Lower lobe of right lung (tissue), 2 donors: Measurements from ENCODE around the gene GTF3C4. TPM values are rescaled to one million over a fixed set of nuclear protein-coding genes. Genes with fewer than 3 reads are reported as not detected.

ENCODE experiments used
- ATAC-seq, 2 donors: fragments of 200-7000 bp; cut with Tn5 transposase; one replicate each; pipeline ENCODE4 v1.9.1; 2020 to 2022; ENCODE audit warnings: mild to moderate bottlenecking in 2 of 2, moderate library complexity in 2 of 2
- DNase-seq: peaks from one replicate; pipeline ENCODE4 v3.0.0-alpha.2; 2020
- H3K27ac ChIP-seq: fragments of 200-600 bp; one replicate; pipeline ENCODE4 v1.8.0; 2022
- H3K27me3 ChIP-seq: fragments of 200-600 bp; one replicate; pipeline ENCODE4 v1.8.0; 2022; ENCODE audit warnings: low read depth
- H3K36me3 ChIP-seq: fragments of 200-600 bp; one replicate; pipeline ENCODE4 v1.8.0; 2022; ENCODE audit warnings: mild to moderate bottlenecking
- H3K4me1 ChIP-seq: fragments of 200-600 bp; one replicate; pipeline ENCODE4 v1.8.0; 2022
- H3K4me3 ChIP-seq: fragments of 200-600 bp; one replicate; pipeline ENCODE4 v1.8.0; 2022; ENCODE audit warnings: mild to moderate bottlenecking
- H3K9me3 ChIP-seq: fragments of 200-600 bp; one replicate; pipeline ENCODE4 v1.8.0; 2022
- CTCF ChIP-seq: fragments of 200-600 bp; IDR thresholded peaks from one replicate; pipeline ENCODE4 v1.8.0; 2022; ENCODE audit warnings: antibody characterized with exemption, mild to moderate bottlenecking
- intact Hi-C: fragments of 100-400 bp; cut with DNase I; formaldehyde crosslinking; loops from one replicate; pipeline ENCODE4 v1.11.0; 2022
- total RNA-seq: library from RNA; stranded (reverse); fragmentation: NEBNext Ultra II Directional; extraction: Animal tissue kit (Norgen Biotek cat#: 25700); gene quantifications from one replicate; pipeline ENCODE4 v1.2.1, GENCODE V29; 2021
- donor health status: DM: no; HTN: yes; CAD: no; lungs with severe emphysema.

The GTF3C4 gene
- total RNA-seq, 1 donor from 2014 or later = 14.0 TPM

GRCh38 chr9:132647355-132647754 lies 22.9 kb upstream of the GTF3C4 start:
- no peak overlapping the region for H3K4me3 ChIP-seq
- peaks cover 93% of the 10 kb centered on the region for H3K36me3 ChIP-seq
- ATAC-seq = no peak
- no peaks in the 10 kb centered on the region for H3K27me3 ChIP-seq
- no peak for TF ChIP-seq CTCF
- no peak overlapping the region for H3K27ac ChIP-seq
- no peaks in the 10 kb centered on the region for H3K4me1 ChIP-seq
- DNase-seq = no peak
- intact Hi-C loops = no loop called here
- H3K9me3 ChIP-seq = no peaks in the 10 kb centered on the region

DNA sequence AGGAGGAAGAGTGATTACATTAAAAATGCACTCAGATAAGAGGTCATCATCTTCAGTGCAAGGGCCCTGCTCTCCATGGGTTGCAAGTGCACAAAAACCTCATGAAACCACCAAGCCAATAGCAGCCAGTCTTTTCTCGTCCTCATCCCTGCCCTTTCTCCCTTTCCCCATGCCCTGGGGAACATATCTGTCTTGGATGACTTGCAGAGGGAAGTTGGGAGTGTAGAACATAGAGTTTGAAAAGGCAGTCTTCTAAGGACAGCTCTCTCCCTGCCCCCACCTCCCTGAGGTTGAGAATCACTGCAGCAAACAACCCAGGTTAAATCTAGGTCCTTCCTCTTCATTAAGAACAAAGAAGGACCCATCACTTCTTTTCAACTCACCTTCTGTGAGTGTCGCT lies 22.5 kb upstream of the GTF3C4 start:
- ATAC-seq (no peak), DNase-seq (no peak)
- no peak overlapping the region for H3K27ac ChIP-seq
- intact Hi-C loops = no loop called here
- no peak overlapping the region for H3K4me3 ChIP-seq
- H3K4me1 ChIP-seq = no peaks in the 10 kb centered on the region
- H3K27me3 ChIP-seq = no peaks in the 10 kb centered on the region
- H3K36me3 ChIP-seq = peaks cover 95% of the 10 kb centered on the region
- H3K9me3 ChIP-seq = no peaks in the 10 kb centered on the region
- TF ChIP-seq CTCF = no peak

DNA sequence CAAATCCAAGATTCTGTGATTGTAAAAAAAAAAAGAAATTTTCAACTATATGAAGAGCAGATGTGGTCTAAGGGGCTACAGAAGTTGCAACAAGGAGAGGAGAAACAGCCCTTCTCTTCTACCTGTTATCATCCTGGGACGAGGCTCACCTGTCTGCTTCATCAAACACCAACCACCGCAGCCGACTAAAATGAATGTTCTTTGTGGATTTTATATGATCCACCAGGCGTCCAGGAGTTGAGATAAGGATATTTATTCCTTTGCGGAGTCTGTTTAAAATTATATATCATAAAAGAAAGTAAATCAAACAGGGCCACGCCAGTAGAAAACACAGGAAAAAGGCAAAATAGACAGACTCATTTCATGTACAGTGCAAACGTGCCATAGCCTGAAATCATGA lies 22.0 kb upstream of the GTF3C4 start:
- no peak for TF ChIP-seq CTCF
- intact Hi-C loops = no loop called here
- H3K4me3 ChIP-seq = no peak overlapping the region
- no peaks in the 10 kb centered on the region for H3K4me1 ChIP-seq
- H3K9me3 ChIP-seq = no peaks in the 10 kb centered on the region
- H3K27ac ChIP-seq = no peak overlapping the region
- peaks cover 91% of the 10 kb centered on the region for H3K36me3 ChIP-seq
- ATAC-seq = no peak
- H3K27me3 ChIP-seq = no peaks in the 10 kb centered on the region
- no peak for DNase-seq

DNA sequence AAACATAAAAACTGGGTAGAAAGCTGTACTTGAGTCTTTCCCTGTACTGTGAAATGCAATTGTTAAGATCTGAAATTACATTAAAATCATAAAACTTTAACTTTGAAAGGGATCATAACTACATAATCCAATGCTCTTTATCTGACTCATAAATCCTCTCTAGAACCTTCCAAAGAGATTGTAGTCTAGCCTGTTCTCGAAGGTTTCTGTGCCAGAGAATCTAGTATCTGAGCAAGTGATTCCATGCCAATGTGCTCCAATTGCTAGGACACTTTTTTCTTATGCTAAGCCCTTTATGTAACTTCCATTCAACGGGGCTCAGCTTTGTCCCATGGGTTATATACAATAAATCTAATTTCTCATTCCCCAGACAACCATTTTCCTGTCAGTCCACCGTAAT lies 21.6 kb upstream of the GTF3C4 start:
- Histone ChIP-seq H3K27me3 (no peaks in the 10 kb centered on the region), H3K36me3 (peaks cover 87% of the 10 kb centered on the region), H3K9me3 (no peaks in the 10 kb centered on the region), H3K4me1 (no peaks in the 10 kb centered on the region), H3K4me3 (no peak overlapping the region), H3K27ac (no peak overlapping the region)
- intact Hi-C loops = no loop called here
- no peak for TF ChIP-seq CTCF
- ATAC-seq = no peak
- no peak for DNase-seq

DNA sequence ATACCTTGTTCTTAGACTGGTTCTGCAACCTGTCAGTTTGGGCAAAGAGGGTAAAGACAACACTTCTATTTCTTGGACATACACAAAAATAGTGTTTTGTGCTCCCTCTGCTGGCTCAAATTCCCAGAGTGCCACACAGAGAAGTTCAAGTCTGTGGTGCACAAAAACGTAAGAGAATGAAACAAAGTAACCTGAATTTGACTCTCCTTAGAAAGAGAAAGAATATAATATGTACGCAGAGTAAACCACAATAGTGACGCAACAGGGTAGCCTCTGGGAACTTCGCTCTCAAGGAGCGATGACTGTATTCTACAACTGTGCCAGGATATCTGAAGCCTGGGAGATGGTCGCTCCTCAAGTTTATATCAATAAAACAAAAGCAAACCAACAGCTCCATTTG lies 19.0 kb upstream of the GTF3C4 start:
- no peaks in the 10 kb centered on the region for H3K4me1 ChIP-seq
- no peak overlapping the region for H3K27ac ChIP-seq
- intact Hi-C loops = no loop called here
- peaks cover 85% of the 10 kb centered on the region for H3K36me3 ChIP-seq
- no peak for TF ChIP-seq CTCF
- DNase-seq (no peak), ATAC-seq (peak in 1 of 2 donors; percentile 19)
- no peak overlapping the region for H3K4me3 ChIP-seq
- no peaks in the 10 kb centered on the region for H3K9me3 ChIP-seq
- H3K27me3 ChIP-seq = no peaks in the 10 kb centered on the region

DNA sequence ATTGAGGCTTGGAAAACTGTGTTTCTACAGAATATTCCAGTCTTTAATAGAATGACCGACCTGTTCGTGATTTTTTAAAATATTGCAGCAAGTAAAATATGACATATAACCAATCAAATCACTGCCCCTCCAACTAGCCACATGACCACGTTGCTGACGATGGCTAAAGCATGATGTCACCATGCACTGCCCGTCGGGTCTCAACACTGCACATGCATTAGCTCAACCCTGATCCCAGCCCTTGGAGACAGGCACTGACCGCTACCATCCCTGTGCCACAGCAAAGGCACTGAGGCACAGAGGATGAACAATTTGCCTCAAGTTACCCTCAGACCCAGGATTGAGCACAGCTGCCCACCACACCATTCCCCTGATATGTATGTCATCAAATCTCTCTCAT lies 14.0 kb upstream of the GTF3C4 start:
- no peak for ATAC-seq
- H3K36me3 ChIP-seq = peaks cover 86% of the 10 kb centered on the region

More for the DNA sequence above, 14.0 kb upstream of the GTF3C4 start:
- no peaks in the 10 kb centered on the region for H3K27me3 ChIP-seq
- no peak overlapping the region for H3K27ac ChIP-seq
- H3K4me1 ChIP-seq = no peaks in the 10 kb centered on the region
- H3K4me3 ChIP-seq = no peak overlapping the region
- TF ChIP-seq CTCF = no peak
- H3K9me3 ChIP-seq = no peaks in the 10 kb centered on the region
- no peak for DNase-seq
- intact Hi-C loops = no loop called here
